Heart left ventricle (tissue), 16 donors: ENCODE measurements around the gene SIGLEC1. TPM values are rescaled to one million over a fixed set of nuclear protein-coding genes. Genes with fewer than 3 reads are reported as not detected.

Source experiments
- ATAC-seq, 4 donors: fragments of 200-7000 bp; cut with Tn5 transposase; one replicate each; pipeline ENCODE4 v1.9.1; 2020 to 2022; ENCODE audit warnings: moderate library complexity in 4 of 4, mild to moderate bottlenecking in 3 of 4, moderate number of reproducible peaks in 1 of 4
- DNase-seq, 5 donors: peaks; one replicate each; pipeline ENCODE4 v3.0.0-alpha.2; 2020
- H3K27ac ChIP-seq, 12 donors: fragments of 200-600 bp; sonication (generic) in 4 of 12; one replicate each; pipeline versions ENCODE4 v1.5.0 to v1.8.0; 2016 to 2022; ENCODE audit warnings: mild to moderate bottlenecking in 2 of 12
- H3K27me3 ChIP-seq, 9 donors: fragments of 200-600 bp; sonication (generic) in 2 of 9; one replicate each; pipeline versions ENCODE4 v1.5.1 to v1.8.0; 2016 to 2022; ENCODE audit warnings: mild to moderate bottlenecking in 3 of 9
- H3K36me3 ChIP-seq, 9 donors: fragments of 200-600 bp; sonication (generic) in 2 of 9; one replicate each; pipeline versions ENCODE4 v1.5.0 to v1.8.0; 2018 to 2022; ENCODE audit warnings: mild to moderate bottlenecking in 2 of 9
- H3K4me1 ChIP-seq, 12 donors: fragments of 200-600 bp; sonication (generic) in 4 of 12; one replicate each; pipeline versions ENCODE4 v1.5.0 to v1.8.0; 2016 to 2022; ENCODE audit warnings: mild to moderate bottlenecking in 3 of 12
- H3K4me3 ChIP-seq, 12 donors: fragments of 200-600 bp; sonication (generic) in 4 of 12; one replicate each; pipeline versions ENCODE4 v1.5.0 to v1.8.0; 2017 to 2022; ENCODE audit warnings: mild to moderate bottlenecking in 9 of 12, moderate library complexity in 4 of 12
- H3K9me3 ChIP-seq, 12 donors: fragments of 200-600 bp; sonication (generic) in 4 of 12; one replicate each; pipeline versions ENCODE4 v1.5.0 to v1.8.0; 2016 to 2022; ENCODE audit warnings: mild to moderate bottlenecking in 1 of 12
- POLR2A ChIP-seq, 2 donors: fragments of 450-650 bp; IDR thresholded peaks; one replicate each; pipeline ENCODE4 v1.6.1; 2017; ENCODE audit warnings: antibody characterized with exemption in 2 of 2, mild to moderate bottlenecking in 2 of 2, moderate library complexity in 2 of 2
- WGBS, 4 donors: extraction: QIAGEN DNeasy Blood & Tissue Kit in 2 of 4; methylation state at CpG; one replicate each; pipeline versions ENCODE4 v1.1.5 to v1.1.7; 2013 to 2018; 5-methylcytosine and 5-hydroxymethylcytosine counted together
- intact Hi-C, 10 donors: fragments of 100-400 bp; cut with DNase I; formaldehyde crosslinking; loops; one replicate each; pipeline versions ENCODE4 v1.11.1 to v1.14.2; 2022
- polyA plus RNA-seq, 2 donors: library from polyadenylated mRNA; stranded (reverse); fragments of 200-250 nt; gene quantifications; one replicate each; pipeline ENCODE4 v1.2.3, GENCODE V29; 2013
- total RNA-seq, 9 donors: library from RNA; depleted of rRNA in 2 of 9; stranded (reverse); fragments of >200 nt in 2 of 9; fragmentation: NEBNext Ultra II Directional in 3 of 9; extraction: Animal tissue kit (Norgen Biotek cat#: 25700) in 3 of 9; gene quantifications; one replicate each; pipeline versions ENCODE4 v1.1.0 to v1.2.4, GENCODE V29; 2016 to 2023
- TF ChIP-seq, protein P1 (sequence below), 12 donors: fragments of 200-600 bp; sonication (generic) in 4 of 12; IDR thresholded peaks; one replicate each; pipeline versions ENCODE4 v1.5.0 to v1.8.0; 2018 to 2022; ENCODE audit warnings: antibody characterized with exemption in 12 of 12, mild to moderate bottlenecking in 5 of 12
- donor health status: ischemic (EF 13 %, LVEDD 7.1; RV severe dilation, severe dysfunction).
- donor health status: healthy with polysubstance abuse.
- donor health status: DM: no; HTN: yes; CAD: no.
- donor health status: DM: no; HTN: no; CAD: no.
- donor health status: ischemic (EF 25% LVEDD 6.9; RV normal size, moderate dysfunction).
- donor health status: ischemic (EF 25% LVEDD 5.7; RV mildly dilated, moderate dysfunction).
- donor health status: healthy.
- donor health status: DM: yes; HTN: yes; CAD: no.
- donor health status: ischemic (EF 35%, LVEDD 5.7; RV mildly dilated, moderate dysfunction).
- donor health status: nonischemic (EF 11% LVEDD 7.7; RV severe dilation, severe dysfunction).
- donor health status: DM: yes; HTN: yes; CAD: no.
- donor health status: PGD.
- donor health status: ischemic (EF 29% LVEDD 5.4; RV normal size, mild dysfunction).
- donor health status: nonischemic (EF 23%, LVEDD 6.1; RV moderate dilation, normal function).

SIGLEC1 gene
- total and polyA plus RNA-seq, 11 donors: 1.5 to 51.9 (median 5.7) TPM

DNA sequence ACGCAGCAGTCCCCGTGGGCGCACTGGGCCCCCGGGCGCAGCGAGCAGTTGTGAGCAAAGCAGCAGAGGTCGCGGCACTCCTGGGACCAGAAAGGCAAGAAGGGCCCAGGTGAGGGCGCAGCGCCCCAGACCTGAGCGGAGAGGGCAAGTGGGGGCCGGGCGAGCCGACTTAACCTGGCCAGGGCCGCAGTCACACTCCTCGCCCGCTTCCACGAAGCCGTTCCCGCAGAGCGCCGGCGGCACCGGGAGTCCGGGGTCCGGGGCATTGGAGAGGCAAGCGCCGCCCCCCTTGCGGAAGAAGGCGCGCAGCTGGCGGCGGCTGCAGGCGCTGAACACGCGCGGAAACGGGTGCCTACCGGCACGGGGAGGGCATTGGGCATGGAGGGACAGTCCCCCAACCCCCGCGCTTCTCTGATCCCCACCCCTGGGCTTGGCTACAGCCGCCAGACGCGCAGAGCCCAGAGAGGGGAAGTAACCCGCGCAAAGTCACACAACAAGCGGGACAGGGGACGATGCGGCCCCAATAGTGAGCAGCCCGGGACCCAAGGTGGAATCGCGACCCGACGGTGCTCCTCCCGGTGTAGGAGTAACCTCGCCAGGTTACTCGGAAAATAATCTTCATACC, 39.7 kb downstream of the SIGLEC1 start:
- H3K4me1 ChIP-seq: peaks cover 0 to 28% (median 12%) of the 10 kb centered on the region in 12 donors
- intact Hi-C loops: loop anchor here in 3 of 10 donors (10.0 kb wide), 3 partner anchors 102 to 422 kb away; no protein-coding TSS in a partner anchor
- TF ChIP-seq POLR2A (IDR thresholded peaks at IDR 0.05): no peak
- TF ChIP-seq, protein P1, sequence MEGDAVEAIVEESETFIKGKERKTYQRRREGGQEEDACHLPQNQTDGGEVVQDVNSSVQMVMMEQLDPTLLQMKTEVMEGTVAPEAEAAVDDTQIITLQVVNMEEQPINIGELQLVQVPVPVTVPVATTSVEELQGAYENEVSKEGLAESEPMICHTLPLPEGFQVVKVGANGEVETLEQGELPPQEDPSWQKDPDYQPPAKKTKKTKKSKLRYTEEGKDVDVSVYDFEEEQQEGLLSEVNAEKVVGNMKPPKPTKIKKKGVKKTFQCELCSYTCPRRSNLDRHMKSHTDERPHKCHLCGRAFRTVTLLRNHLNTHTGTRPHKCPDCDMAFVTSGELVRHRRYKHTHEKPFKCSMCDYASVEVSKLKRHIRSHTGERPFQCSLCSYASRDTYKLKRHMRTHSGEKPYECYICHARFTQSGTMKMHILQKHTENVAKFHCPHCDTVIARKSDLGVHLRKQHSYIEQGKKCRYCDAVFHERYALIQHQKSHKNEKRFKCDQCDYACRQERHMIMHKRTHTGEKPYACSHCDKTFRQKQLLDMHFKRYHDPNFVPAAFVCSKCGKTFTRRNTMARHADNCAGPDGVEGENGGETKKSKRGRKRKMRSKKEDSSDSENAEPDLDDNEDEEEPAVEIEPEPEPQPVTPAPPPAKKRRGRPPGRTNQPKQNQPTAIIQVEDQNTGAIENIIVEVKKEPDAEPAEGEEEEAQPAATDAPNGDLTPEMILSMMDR (IDR thresholded peaks at IDR 0.05): no peak
- H3K27me3 ChIP-seq: peaks cover 8 to 52% (median 36%) of the 10 kb centered on the region in 9 donors
- DNase-seq (peak in 1 of 5 donors; percentile 60), ATAC-seq (no peak)
- WGBS, 4 donors: 17 to 37% (median 23%) methylated on average over 33 to 58 of the region's 58 CpGs
- no peaks in the 10 kb centered on the region for H3K9me3 ChIP-seq
- H3K4me3 ChIP-seq: peak overlapping the region in 8 of 12 donors; percentile 2 to 36 (median 18)
- peaks cover 0 to 3% (median 0%) of the 10 kb centered on the region in 9 donors for H3K36me3 ChIP-seq
- no peak overlapping the region for H3K27ac ChIP-seq

DNA sequence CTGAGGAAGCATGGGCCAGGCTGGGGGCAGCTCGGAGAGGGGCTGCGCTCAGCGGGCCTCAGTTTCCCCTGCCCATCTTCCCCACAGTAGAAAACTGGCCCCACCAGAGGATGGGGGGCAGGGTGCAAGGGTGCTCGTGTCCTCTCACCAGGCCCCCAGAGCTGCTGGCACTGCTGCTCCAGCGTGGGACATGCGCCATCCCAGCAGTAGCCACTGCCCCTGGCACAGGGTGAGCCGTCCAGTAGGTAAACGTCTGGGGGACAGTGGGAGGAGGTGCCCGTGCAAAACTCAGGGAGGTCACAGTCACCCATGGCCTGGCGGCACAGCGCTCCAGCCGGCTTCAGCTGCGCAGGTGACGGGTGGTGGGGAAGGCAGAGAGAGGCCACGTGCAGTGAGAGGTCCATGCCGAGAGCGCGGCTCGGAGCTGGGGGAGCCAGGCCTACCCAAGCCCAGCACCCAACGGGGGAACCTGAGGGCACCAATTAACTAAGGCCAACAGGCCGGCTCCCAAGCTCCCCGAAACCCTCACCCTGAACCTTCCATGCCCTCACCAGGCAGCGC, 40.3 kb downstream of the SIGLEC1 start:
- peak in 1 of 5 donors; percentile 49 for DNase-seq
- Histone ChIP-seq H3K4me3 (peak overlapping the region in 2 of 12 donors; percentile 23 to 36), H3K27ac (no peak overlapping the region), H3K4me1 (peaks cover 0 to 22% (median 8%) of the 10 kb centered on the region in 12 donors), H3K27me3 (peaks cover 8 to 52% (median 36%) of the 10 kb centered on the region in 9 donors), H3K36me3 (peaks cover 0 to 3% (median 0%) of the 10 kb centered on the region in 9 donors), H3K9me3 (no peaks in the 10 kb centered on the region)
- no peak for TF ChIP-seq POLR2A (IDR thresholded peaks at IDR 0.05)
- TF ChIP-seq, protein P1 (IDR thresholded peaks at IDR 0.05): no peak
- intact Hi-C loops: loop anchor here in 3 of 10 donors (10.0 kb wide), 3 partner anchors 103 to 423 kb away; no protein-coding TSS in a partner anchor
- 49 to 60% (median 51%) methylated on average over 13 to 23 of the region's 23 CpGs for WGBS, 4 donors
- ATAC-seq: no peak

DNA sequence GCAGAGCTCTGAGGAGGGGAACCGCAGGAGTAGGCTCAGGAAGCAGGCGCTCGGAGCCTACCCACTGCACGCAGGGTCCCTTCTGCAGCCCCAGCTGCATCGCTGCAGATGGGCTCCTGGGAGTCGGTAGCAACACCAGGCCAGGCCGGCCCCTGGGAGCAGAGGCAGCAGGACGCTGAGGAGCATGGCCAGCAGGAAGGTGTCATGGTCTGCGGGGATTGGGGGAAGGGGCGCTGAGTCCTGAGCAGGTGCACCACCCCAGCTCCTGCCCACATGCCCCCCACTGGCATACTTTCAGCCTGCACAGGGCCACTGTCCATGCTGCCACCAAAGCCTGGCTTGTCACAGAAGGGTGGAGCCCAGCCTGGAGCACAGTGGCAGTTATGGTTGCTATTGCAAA, 41.5 kb downstream of the SIGLEC1 start:
- peaks cover 0 to 3% (median 0%) of the 10 kb centered on the region in 9 donors for H3K36me3 ChIP-seq
- DNase-seq (peak in 1 of 5 donors; percentile 46), ATAC-seq (no peak)

More for the DNA sequence above, 41.5 kb downstream of the SIGLEC1 start:
- H3K9me3 ChIP-seq: no peaks in the 10 kb centered on the region
- WGBS, 4 donors: 79 to 87% (median 87%) methylated on average over 10 of the region's 10 CpGs; no CpG with 5 or more reads in 1 of the 4 donors
- H3K4me3 ChIP-seq: no peak overlapping the region
- peaks cover 0 to 17% (median 2%) of the 10 kb centered on the region in 12 donors for H3K4me1 ChIP-seq
- TF ChIP-seq, protein P1 (IDR thresholded peaks at IDR 0.05): no peak
- no peak for TF ChIP-seq POLR2A (IDR thresholded peaks at IDR 0.05)
- intact Hi-C loops: loop anchor here in 3 of 10 donors (10.0 kb wide), 3 partner anchors 104 to 424 kb away; no protein-coding TSS in a partner anchor
- H3K27me3 ChIP-seq: peaks cover 8 to 47% (median 36%) of the 10 kb centered on the region in 9 donors
- H3K27ac ChIP-seq: no peak overlapping the region
